Gastroesophageal sphincter (tissue), 3 donors: ENCODE measurements around the gene THRB.

Experiments used
- EP300 ChIP-seq: sonication (generic); formaldehyde crosslinking; IDR thresholded peaks from one replicate; pipeline ENCODE4 v1.6.1; 2017; ENCODE audit warnings: antibody characterized with exemption, mild to moderate bottlenecking
- POLR2AphosphoS5 ChIP-seq: sonication (generic); formaldehyde crosslinking; IDR thresholded peaks from one replicate; pipeline ENCODE4 v1.6.1; 2017; ENCODE audit warnings: antibody characterized with exemption
- TF ChIP-seq, protein P1 (sequence below), 4 experiments: fragments of 200-600 bp in 2 of 4; fragments of 450-650 bp in 2 of 4; sonication (generic) in 1 of 4; IDR thresholded peaks; one replicate each; pipeline ENCODE4 v1.5.1; 2017 to 2019; ENCODE audit warnings: antibody characterized with exemption in 4 of 4, mild to moderate bottlenecking in 2 of 4, moderate library complexity in 2 of 4

- TF ChIP-seq, protein P1, sequence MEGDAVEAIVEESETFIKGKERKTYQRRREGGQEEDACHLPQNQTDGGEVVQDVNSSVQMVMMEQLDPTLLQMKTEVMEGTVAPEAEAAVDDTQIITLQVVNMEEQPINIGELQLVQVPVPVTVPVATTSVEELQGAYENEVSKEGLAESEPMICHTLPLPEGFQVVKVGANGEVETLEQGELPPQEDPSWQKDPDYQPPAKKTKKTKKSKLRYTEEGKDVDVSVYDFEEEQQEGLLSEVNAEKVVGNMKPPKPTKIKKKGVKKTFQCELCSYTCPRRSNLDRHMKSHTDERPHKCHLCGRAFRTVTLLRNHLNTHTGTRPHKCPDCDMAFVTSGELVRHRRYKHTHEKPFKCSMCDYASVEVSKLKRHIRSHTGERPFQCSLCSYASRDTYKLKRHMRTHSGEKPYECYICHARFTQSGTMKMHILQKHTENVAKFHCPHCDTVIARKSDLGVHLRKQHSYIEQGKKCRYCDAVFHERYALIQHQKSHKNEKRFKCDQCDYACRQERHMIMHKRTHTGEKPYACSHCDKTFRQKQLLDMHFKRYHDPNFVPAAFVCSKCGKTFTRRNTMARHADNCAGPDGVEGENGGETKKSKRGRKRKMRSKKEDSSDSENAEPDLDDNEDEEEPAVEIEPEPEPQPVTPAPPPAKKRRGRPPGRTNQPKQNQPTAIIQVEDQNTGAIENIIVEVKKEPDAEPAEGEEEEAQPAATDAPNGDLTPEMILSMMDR (IDR thresholded peaks at IDR 0.05): no peak
- no peak for TF ChIP-seq EP300
- no peak for TF ChIP-seq POLR2AphosphoS5
These were observed 356.4 kb downstream of the THRB start for GRCh38 chr3:24137958-24138875.
